ENCODE data around the gene GREB1L.

The GREB1L gene

GRCh38 chr18:21452276-21452780, 210.3 kb downstream of the GREB1L start:
- FAIRE-seq = no peak

- FAIRE-seq = no peak
Observed at GRCh38 chr18:21452796-21453510, 210.9 kb downstream of the GREB1L start.

GRCh38 chr18:21453511-21453901, 211.5 kb downstream of the GREB1L start:
- no peak for FAIRE-seq

GRCh38 chr18:21454725-21455124, 212.7 kb downstream of the GREB1L start:
- no peak for FAIRE-seq

GRCh38 chr18:21456428-21457178, 214.6 kb downstream of the GREB1L start:
- FAIRE-seq = no peak

GRCh38 chr18:21457179-21457535, 215.1 kb downstream of the GREB1L start:
- no peak for FAIRE-seq

- no peak for FAIRE-seq
Observed at GRCh38 chr18:21458310-21458709, 216.3 kb downstream of the GREB1L start.

- FAIRE-seq = no peak
Observed at GRCh38 chr18:21458788-21459187, 216.8 kb downstream of the GREB1L start.

GRCh38 chr18:21459706-21460286, 217.8 kb downstream of the GREB1L start:
- FAIRE-seq = no peak

- no peak for FAIRE-seq
Observed at GRCh38 chr18:21461460-21461859, 219.4 kb downstream of the GREB1L start.

- no peak for FAIRE-seq
Observed at GRCh38 chr18:21463718-21464117, 221.7 kb downstream of the GREB1L start.

- FAIRE-seq = no peak
Observed at GRCh38 chr18:21468514-21469164, 226.6 kb downstream of the GREB1L start.

- no peak for FAIRE-seq
Observed at GRCh38 chr18:21472741-21473140, 230.7 kb downstream of the GREB1L start.

GRCh38 chr18:21474621-21475020, 232.6 kb downstream of the GREB1L start:
- no peak for FAIRE-seq

GRCh38 chr18:21479721-21480120, 237.7 kb downstream of the GREB1L start:
- FAIRE-seq = no peak

- FAIRE-seq = no peak
Observed at GRCh38 chr18:21481739-21482138, 239.7 kb downstream of the GREB1L start.

GRCh38 chr18:21483051-21483450, 241.0 kb downstream of the GREB1L start:
- no peak for FAIRE-seq

- no peak for FAIRE-seq
Observed at GRCh38 chr18:21484851-21485636, 243.0 kb downstream of the GREB1L start.

GRCh38 chr18:21486905-21487437, 244.9 kb downstream of the GREB1L start:
- FAIRE-seq = no peak

GRCh38 chr18:21489119-21489750, 247.2 kb downstream of the GREB1L start:
- FAIRE-seq = peak; percentile 64

- FAIRE-seq = no peak
Observed at GRCh38 chr18:21489919-21490495, 248.0 kb downstream of the GREB1L start.
